Left ventricle myocardium superior (tissue), 1 donor: ENCODE measurements around the gene ARL6IP5. TPM values are rescaled to one million over a fixed set of nuclear protein-coding genes. Genes with fewer than 3 reads are reported as not detected.

Source experiments
- ATAC-seq: fragments of 200-7000 bp; cut with Tn5 transposase; one replicate; pipeline ENCODE4 v1.9.1; 2020; ENCODE audit warnings: mild to moderate bottlenecking, moderate library complexity
- DNase-seq: peaks from one replicate; pipeline ENCODE4 v3.0.0-alpha.2; 2020
- intact Hi-C: fragments of 100-400 bp; cut with micrococcal nuclease; formaldehyde crosslinking; loops from one replicate; pipeline ENCODE4 v1.11.0; 2022
- microRNA-seq: library from miRNA; unstranded; fragments of <30 nt; microRNA quantifications from one replicate; pipeline ENCODE4 v1.2.0, GENCODE V29; 2020; ENCODE audit warnings: borderline number of aligned reads
- total RNA-seq: library from RNA; stranded (reverse); fragmentation: NEBNext Ultra II Directional; extraction: Animal tissue kit (Norgen Biotek cat#: 25700); gene quantifications from one replicate; pipeline ENCODE4 v1.2.1, GENCODE V29; 2021
- donor health status: DM: no; HTN: yes; CAD: no; lungs with severe emphysema.

ARL6IP5 gene
- total RNA-seq, 1 donor from 2014 or later: 214 TPM

DNA sequence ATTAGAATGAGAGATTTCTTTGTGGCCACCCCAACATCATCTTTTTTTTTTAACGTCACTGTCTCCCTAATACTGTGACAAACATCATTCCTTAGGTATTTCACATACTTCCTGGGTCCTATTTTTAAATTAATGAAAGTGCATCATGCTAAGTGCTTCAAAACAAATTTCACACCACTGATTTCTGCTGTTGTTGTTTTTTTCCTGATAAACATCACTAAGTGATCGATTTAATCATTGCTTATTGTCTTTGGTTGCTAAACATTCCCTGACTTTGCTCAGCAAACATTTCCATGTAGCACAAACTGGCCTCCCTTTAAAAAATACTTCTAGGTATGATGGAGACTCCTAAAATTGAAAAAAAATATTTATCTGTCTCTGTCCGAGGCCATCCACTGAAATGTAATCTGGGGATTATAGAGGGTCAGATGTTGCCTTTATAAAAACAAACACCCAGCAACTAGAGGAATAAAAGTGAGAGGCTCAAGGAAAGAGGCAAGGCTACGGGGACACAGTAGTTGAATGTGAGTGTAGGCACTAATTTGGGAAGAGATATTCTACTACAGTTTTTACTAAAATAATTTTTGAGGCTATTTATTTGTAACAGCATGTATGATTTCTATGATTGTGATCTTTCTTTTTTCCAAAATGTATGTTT, 58.2 kb downstream of the ARL6IP5 start:
- DNase-seq: no peak
- intact Hi-C loops: no loop called here
- ATAC-seq: no peak

DNA sequence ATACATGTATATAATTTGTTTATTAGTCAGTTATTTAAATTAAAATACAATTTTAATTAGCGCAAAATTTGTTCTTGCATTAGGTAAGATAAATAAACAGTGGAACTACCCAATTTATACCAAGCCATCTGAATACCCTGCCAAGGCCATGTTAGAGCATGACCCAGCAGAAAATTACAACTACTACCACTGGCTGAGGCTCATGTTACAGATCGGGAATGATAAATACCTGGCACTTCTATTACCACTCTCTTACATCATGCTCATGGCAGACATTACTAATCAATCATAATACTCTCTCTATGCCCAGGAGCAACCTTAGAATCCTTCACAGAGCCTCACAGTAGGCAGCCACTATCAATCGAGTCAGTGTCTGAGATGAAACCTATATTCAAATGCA, 58.9 kb downstream of the ARL6IP5 start:
- intact Hi-C loops: no loop called here
- ATAC-seq: no peak

DNA sequence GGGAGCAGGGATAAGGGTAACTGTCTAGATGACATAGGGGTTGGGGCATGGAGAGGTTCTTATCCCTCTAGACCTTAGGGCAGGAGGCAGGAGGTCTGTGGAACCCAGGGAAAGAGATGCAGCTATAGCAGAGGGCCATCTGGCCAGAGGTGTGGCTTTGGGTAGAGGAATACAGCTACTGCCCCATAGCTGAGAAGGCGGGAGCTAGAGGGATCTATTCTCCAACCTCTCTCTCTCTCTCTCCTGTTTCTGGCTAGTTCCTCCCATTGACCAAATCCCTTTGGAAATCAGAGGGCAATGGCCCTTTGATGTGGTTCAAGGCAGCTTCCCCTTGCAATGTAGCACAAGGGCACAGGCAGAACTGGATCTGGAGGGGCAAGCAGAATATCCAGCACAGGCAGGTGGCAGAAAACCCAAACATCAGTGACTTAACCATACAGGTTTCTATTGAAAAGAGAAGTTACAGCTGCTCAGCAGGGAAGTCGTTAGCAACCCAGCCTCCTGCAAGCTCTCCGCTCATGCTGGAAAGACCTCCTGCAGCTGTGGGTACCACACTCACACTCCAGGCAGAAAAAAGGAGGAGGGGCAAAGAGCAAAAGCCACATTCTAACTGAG, 60.0 kb downstream of the ARL6IP5 start:
- ATAC-seq (no peak), DNase-seq (no peak)
- intact Hi-C loops: no loop called here

More for the DNA sequence above, 58.9 kb downstream of the ARL6IP5 start:
- no peak for DNase-seq

DNA sequence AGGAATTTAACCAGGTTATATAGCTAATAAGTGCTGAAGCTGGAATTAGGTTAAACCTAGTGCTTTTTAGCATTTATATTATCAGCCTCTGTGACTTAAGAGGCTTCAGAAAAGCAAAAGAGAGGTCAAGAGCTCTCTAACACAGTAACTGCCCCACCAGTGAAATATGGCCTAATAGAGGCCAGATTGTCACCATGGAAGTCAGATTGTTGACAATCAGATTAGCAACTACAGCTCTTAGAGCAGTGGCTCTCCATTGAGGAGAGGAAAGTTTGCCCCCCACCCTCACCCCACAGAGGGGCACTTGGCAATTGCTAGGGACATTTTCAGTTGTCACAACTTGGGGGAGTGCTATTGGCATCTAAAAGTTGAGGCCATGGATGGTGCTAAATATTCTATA, 61.0 kb downstream of the ARL6IP5 start:
- ATAC-seq (no peak), DNase-seq (no peak)
- intact Hi-C loops: no loop called here

DNA sequence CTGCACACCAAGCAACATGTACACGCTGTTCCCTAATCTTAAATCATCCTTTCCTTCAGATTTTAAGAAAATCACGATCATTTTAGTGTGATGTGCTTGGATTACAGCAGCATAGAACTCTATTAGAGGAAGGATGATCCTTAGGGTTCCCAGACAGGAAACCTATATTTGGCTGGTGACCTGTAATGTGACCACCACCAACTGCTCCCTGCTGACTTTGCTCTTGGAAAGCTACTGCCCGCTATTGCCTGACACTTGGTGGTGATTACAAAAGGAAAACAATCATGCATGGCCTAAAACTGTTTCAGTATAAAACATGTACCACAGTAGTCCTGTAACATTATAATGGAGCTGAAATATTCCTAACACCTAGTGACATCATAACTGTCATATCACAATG, 64.8 kb downstream of the ARL6IP5 start:
- no peak for ATAC-seq
- intact Hi-C loops: no loop called here

More for the DNA sequence above, 64.8 kb downstream of the ARL6IP5 start:
- DNase-seq: no peak

Small RNA genes lying within 50 kb of the gene (microRNA-seq; reads per million reads assigned to microRNA genes)
- not detected for gene MIR3136

Other genes starting within 250 kb of the ARL6IP5 start
- not detected for gene TAFA4, start 152.4 kb upstream of the ARL6IP5 start, total RNA-seq
- gene EOGT, start 71.3 kb upstream of the ARL6IP5 start, total RNA-seq: 17.1 TPM
- gene TMF1, start 32.6 kb upstream of the ARL6IP5 start, total RNA-seq: 18.9 TPM
- gene UBA3, start 4.6 kb upstream of the ARL6IP5 start, total RNA-seq: 93.4 TPM
- 162 TPM for gene LMOD3, start 37.7 kb downstream of the ARL6IP5 start, total RNA-seq